T-helper 17 cell (primary cell): ENCODE data around the gene A1CF. TPM values are rescaled to one million over a fixed set of nuclear protein-coding genes. Genes with fewer than 3 reads are reported as not detected.
"Not testable (repeated sequence)": the region's sequence is repeated elsewhere in the genome, so short reads cannot be mapped to it uniquely, and the experiment has no call there.

Experiments
- ATAC-seq: fragments of 150-1000 bp; cut with Tn5 transposase; 2 replicates; pipeline ENCODE4 v1.10.0; 2021; ENCODE audit warnings: mild to moderate bottlenecking, moderate library complexity
- DNase-seq, 3 donors: peaks; one replicate each; pipeline versions ENCODE4 v3.0.0 to v3.0.0-alpha.2; 2020 to 2021
- H3K9me3 ChIP-seq: one replicate; pipeline ENCODE4 v1.7.0; 2013; ENCODE audit warnings: low read length, mild to moderate bottlenecking; ENCODE audit not compliant: control insufficient read depth, poor library complexity, severe bottlenecking
- H3K27ac Mint-ChIP-seq: one replicate; pipeline ENCODE4 v1.8.0; 2022; ENCODE audit warnings: mild to moderate bottlenecking, moderate library complexity, mixed read lengths
- H3K27me3 Mint-ChIP-seq: one replicate; pipeline ENCODE4 v1.8.0; 2022; ENCODE audit warnings: mixed read lengths
- H3K36me3 Mint-ChIP-seq: one replicate; pipeline ENCODE4 v1.8.0; 2022; ENCODE audit warnings: low read depth, mixed read lengths
- H3K4me1 Mint-ChIP-seq: one replicate; pipeline ENCODE4 v1.8.0; 2022; ENCODE audit warnings: mild to moderate bottlenecking, mixed read lengths
- H3K4me3 Mint-ChIP-seq: one replicate; pipeline ENCODE4 v1.8.0; 2022; ENCODE audit warnings: mild to moderate bottlenecking, moderate library complexity, mixed read lengths
- total RNA-seq, 4 donors: library from RNA in 2 of 4; stranded (reverse) in 2 of 4; gene quantifications; one replicate each; pipeline ENCODE4 v1.2.3 and lab custom pipeline; 2022 to 2026

A1CF gene
- total RNA-seq, 2 donors from 2014 or later, result not detected

- H3K36me3 Mint-ChIP-seq, result no peaks in the 10 kb centered on the region
- peaks cover 22% of the 10 kb centered on the region for H3K27me3 Mint-ChIP-seq
- H3K9me3 ChIP-seq, result no peaks in the 10 kb centered on the region
- H3K27ac Mint-ChIP-seq, result no peak overlapping the region
- H3K4me1 Mint-ChIP-seq, result no peaks in the 10 kb centered on the region
- DNase-seq (no peak), ATAC-seq (no peak)
- no peak overlapping the region for H3K4me3 Mint-ChIP-seq
Observed at GRCh38 chr10:50805981-50806622, 79.3 kb downstream of the A1CF start.

GRCh38 chr10:50799595-50799994, 85.8 kb downstream of the A1CF start:
- H3K9me3 ChIP-seq, result no peaks in the 10 kb centered on the region
- H3K27me3 Mint-ChIP-seq, result peaks cover 28% of the 10 kb centered on the region
- no peak overlapping the region for H3K4me3 Mint-ChIP-seq
- ATAC-seq, result no peak
- no peak overlapping the region for H3K27ac Mint-ChIP-seq
- H3K4me1 Mint-ChIP-seq, result no peaks in the 10 kb centered on the region
- H3K36me3 Mint-ChIP-seq, result no peaks in the 10 kb centered on the region
- no peak for DNase-seq

GRCh38 chr10:50798297-50798696, 87.1 kb downstream of the A1CF start:
- no peak overlapping the region for H3K4me3 Mint-ChIP-seq
- ATAC-seq (no peak), DNase-seq (no peak)
- no peaks in the 10 kb centered on the region for H3K4me1 Mint-ChIP-seq
- H3K9me3 ChIP-seq, result no peaks in the 10 kb centered on the region
- H3K36me3 Mint-ChIP-seq, result peaks cover 3% of the 10 kb centered on the region
- H3K27ac Mint-ChIP-seq, result no peak overlapping the region
- H3K27me3 Mint-ChIP-seq, result peaks cover 30% of the 10 kb centered on the region

GRCh38 chr10:50796693-50797092, 88.7 kb downstream of the A1CF start:
- Mint-ChIP-seq H3K27me3 (peaks cover 28% of the 10 kb centered on the region), H3K27ac (no peak overlapping the region), H3K36me3 (peaks cover 3% of the 10 kb centered on the region), H3K4me1 (no peaks in the 10 kb centered on the region), H3K4me3 (no peak overlapping the region)
- DNase-seq, result no peak
- no peaks in the 10 kb centered on the region for H3K9me3 ChIP-seq
- ATAC-seq, result no peak

- DNase-seq (no peak), ATAC-seq (no peak)
- no peak overlapping the region for H3K27ac Mint-ChIP-seq
- peaks cover 15% of the 10 kb centered on the region for H3K27me3 Mint-ChIP-seq
- peaks cover 3% of the 10 kb centered on the region for H3K36me3 Mint-ChIP-seq
- H3K4me3 Mint-ChIP-seq, result no peak overlapping the region
- no peaks in the 10 kb centered on the region for H3K4me1 Mint-ChIP-seq
- H3K9me3 ChIP-seq, result no peaks in the 10 kb centered on the region
Observed at GRCh38 chr10:50794490-50794889, 90.9 kb downstream of the A1CF start.

GRCh38 chr10:50788951-50789945, 96.2 kb downstream of the A1CF start:
- Mint-ChIP-seq H3K27ac (no peak overlapping the region), H3K27me3 (peaks cover under 1% of the 10 kb centered on the region), H3K36me3 (peaks cover 3% of the 10 kb centered on the region), H3K4me1 (no peaks in the 10 kb centered on the region), H3K4me3 (no peak overlapping the region)
- ATAC-seq (no peak), DNase-seq (no peak)
- H3K9me3 ChIP-seq, result no peaks in the 10 kb centered on the region

GRCh38 chr10:50787962-50788361, 97.5 kb downstream of the A1CF start:
- H3K4me3 Mint-ChIP-seq, H3K9me3 ChIP-seq: not testable (repeated sequence)

GRCh38 chr10:50782017-50782416, 103.4 kb downstream of the A1CF start:
- not testable (repeated sequence) for ATAC-seq, H3K27me3 Mint-ChIP-seq, H3K4me3 Mint-ChIP-seq, H3K27ac Mint-ChIP-seq, DNase-seq, H3K9me3 ChIP-seq, H3K36me3 Mint-ChIP-seq, H3K4me1 Mint-ChIP-seq

More at GRCh38 chr10:50787962-50788361, 97.5 kb downstream of the A1CF start:
- not testable (repeated sequence) for H3K4me1 Mint-ChIP-seq, H3K36me3 Mint-ChIP-seq, DNase-seq, H3K27ac Mint-ChIP-seq, H3K27me3 Mint-ChIP-seq, ATAC-seq

- not testable (repeated sequence) for H3K36me3 Mint-ChIP-seq, H3K4me1 Mint-ChIP-seq, ATAC-seq, H3K9me3 ChIP-seq, DNase-seq, H3K4me3 Mint-ChIP-seq, H3K27ac Mint-ChIP-seq, H3K27me3 Mint-ChIP-seq
Observed at GRCh38 chr10:50780036-50780435, 105.4 kb downstream of the A1CF start.

- H3K27me3 Mint-ChIP-seq, H3K4me3 Mint-ChIP-seq, H3K9me3 ChIP-seq, ATAC-seq, H3K27ac Mint-ChIP-seq, DNase-seq, H3K36me3 Mint-ChIP-seq, H3K4me1 Mint-ChIP-seq: not testable (repeated sequence)
Observed at GRCh38 chr10:50774868-50775267, 110.6 kb downstream of the A1CF start.

- not testable (repeated sequence) for H3K27ac Mint-ChIP-seq, H3K9me3 ChIP-seq, H3K4me1 Mint-ChIP-seq, H3K4me3 Mint-ChIP-seq, ATAC-seq, H3K27me3 Mint-ChIP-seq, DNase-seq, H3K36me3 Mint-ChIP-seq
Observed at GRCh38 chr10:50772042-50772441, 113.4 kb downstream of the A1CF start.

- H3K9me3 ChIP-seq, H3K4me3 Mint-ChIP-seq, H3K27ac Mint-ChIP-seq, H3K4me1 Mint-ChIP-seq, DNase-seq, H3K27me3 Mint-ChIP-seq, H3K36me3 Mint-ChIP-seq, ATAC-seq: not testable (repeated sequence)
Observed at GRCh38 chr10:50766774-50767513, 118.5 kb downstream of the A1CF start.
